ENCODE data around the gene HAP1. TPM values are rescaled to one million over a fixed set of nuclear protein-coding genes. Genes with fewer than 3 reads are reported as not detected.

HAP1 gene
- total RNA-seq, 1 donor from 2014 or later, result not detected

DNA sequence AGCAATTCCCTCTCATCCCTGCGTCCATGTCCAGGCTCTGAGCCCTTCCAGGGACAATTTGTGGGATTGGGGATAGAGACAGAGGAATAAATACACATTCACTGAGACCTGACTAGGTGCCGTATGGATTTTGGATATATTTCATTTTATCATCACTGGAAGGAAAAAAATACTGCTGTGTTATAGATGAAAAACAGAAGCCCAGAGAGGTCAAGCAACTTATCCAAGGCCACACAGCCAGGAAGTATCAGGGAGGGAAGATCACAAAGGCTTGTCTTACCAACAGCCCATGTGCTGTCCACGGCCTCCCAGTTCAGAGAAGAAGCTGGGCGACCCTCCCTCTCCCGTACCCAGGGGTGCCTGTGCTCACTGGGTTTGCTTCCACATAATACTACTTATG is 6.1 kb upstream of the HAP1 start:
- Histone ChIP-seq H3K27ac (ENCODE audit: low read depth, low read length) (no peak overlapping the region), H3K9me3 (ENCODE audit: control insufficient read depth in 3 of 3, low read length in 3 of 3) (no peaks in the 10 kb centered on the region), H3K27me3 (ENCODE audit: control insufficient read depth in 3 of 3, insufficient read depth in 3 of 3, low read length in 3 of 3) (peaks cover 22% of the 10 kb centered on the region in 3 donors), H3K9ac (ENCODE audit: low read depth in 1 of 3, low read length in 3 of 3) (no peak overlapping the region), H3K4me3 (ENCODE audit: low read length in 3 of 3) (no peak overlapping the region), H3K36me3 (ENCODE audit: control insufficient read depth in 3 of 3, insufficient read depth in 3 of 3, low read length in 3 of 3) (no peaks in the 10 kb centered on the region), H3K4me1 (ENCODE audit: control insufficient read depth in 3 of 3, insufficient read depth in 3 of 3, low read length in 3 of 3) (peaks cover 0 to 4% (median 0%) of the 10 kb centered on the region in 3 donors)

DNA sequence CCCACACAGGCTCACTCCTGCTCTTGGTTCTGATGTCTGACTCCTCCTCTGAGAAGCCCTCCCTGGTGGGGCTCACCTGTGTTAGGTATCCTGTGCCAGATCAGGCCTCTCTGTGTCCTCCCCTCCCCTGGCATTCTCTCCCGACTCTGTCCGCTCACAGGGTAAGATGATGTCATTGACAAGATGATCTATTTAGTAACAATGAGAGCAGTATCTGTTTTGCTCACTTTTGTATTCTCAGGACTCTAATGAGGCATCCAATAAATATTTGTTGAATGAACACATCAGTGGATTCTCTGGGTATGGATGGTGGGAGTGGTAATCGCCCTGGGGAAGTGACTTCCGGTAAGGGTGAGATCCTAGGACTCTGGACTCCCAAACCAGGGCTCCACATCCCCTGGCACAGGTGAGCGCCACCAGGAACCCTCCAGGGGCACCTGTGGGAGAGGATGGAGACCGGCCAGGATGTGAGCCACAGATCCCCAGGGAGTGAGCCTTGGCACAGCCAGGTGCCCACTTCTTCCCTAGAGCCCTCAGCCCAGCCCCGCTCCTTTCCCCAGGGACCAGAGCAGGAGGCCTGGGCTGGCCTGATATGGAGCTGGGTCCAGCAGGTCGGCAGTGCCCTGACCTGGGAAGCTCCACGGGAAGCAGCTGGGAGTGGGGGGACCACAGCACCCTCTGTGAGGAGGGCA is 5.4 kb upstream of the HAP1 start:
- Histone ChIP-seq H3K4me1 (ENCODE audit: control insufficient read depth in 3 of 3, insufficient read depth in 3 of 3, low read length in 3 of 3) (peaks cover 1 to 8% (median 4%) of the 10 kb centered on the region in 3 donors), H3K36me3 (ENCODE audit: control insufficient read depth in 3 of 3, insufficient read depth in 3 of 3, low read length in 3 of 3) (no peaks in the 10 kb centered on the region), H3K4me3 (ENCODE audit: low read length in 3 of 3) (no peak overlapping the region), H3K27ac (ENCODE audit: low read depth, low read length) (no peak overlapping the region), H3K9me3 (ENCODE audit: control insufficient read depth in 3 of 3, low read length in 3 of 3) (no peaks in the 10 kb centered on the region), H3K9ac (ENCODE audit: low read depth in 1 of 3, low read length in 3 of 3) (no peak overlapping the region), H3K27me3 (ENCODE audit: control insufficient read depth in 3 of 3, insufficient read depth in 3 of 3, low read length in 3 of 3) (peaks cover 29% of the 10 kb centered on the region in 3 donors)

DNA sequence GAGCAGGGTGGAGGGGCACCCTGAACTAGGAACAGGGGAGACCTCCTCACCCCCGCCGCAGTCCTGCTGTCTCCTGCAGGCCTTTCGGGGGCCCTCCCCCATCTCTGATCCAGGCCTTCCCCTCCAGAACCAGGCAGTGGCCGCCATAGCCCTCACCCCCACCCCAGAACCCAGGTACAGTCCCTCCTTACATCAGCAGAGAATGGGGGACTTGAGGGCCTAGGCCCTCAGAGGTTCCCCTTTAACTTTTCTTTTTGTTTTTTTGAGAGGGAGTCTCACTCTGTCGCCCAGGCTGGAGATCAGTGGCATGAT is 4.3 kb upstream of the HAP1 start:
- Histone ChIP-seq H3K27me3 (ENCODE audit: control insufficient read depth in 3 of 3, insufficient read depth in 3 of 3, low read length in 3 of 3) (peaks cover 39% of the 10 kb centered on the region in 3 donors), H3K9me3 (ENCODE audit: control insufficient read depth in 3 of 3, low read length in 3 of 3) (no peaks in the 10 kb centered on the region), H3K4me1 (ENCODE audit: control insufficient read depth in 3 of 3, insufficient read depth in 3 of 3, low read length in 3 of 3) (peaks cover 8 to 18% (median 12%) of the 10 kb centered on the region in 3 donors), H3K9ac (ENCODE audit: low read depth in 1 of 3, low read length in 3 of 3) (no peak overlapping the region), H3K27ac (ENCODE audit: low read depth, low read length) (no peak overlapping the region), H3K4me3 (ENCODE audit: low read length in 3 of 3) (no peak overlapping the region), H3K36me3 (ENCODE audit: control insufficient read depth in 3 of 3, insufficient read depth in 3 of 3, low read length in 3 of 3) (no peaks in the 10 kb centered on the region)

DNA sequence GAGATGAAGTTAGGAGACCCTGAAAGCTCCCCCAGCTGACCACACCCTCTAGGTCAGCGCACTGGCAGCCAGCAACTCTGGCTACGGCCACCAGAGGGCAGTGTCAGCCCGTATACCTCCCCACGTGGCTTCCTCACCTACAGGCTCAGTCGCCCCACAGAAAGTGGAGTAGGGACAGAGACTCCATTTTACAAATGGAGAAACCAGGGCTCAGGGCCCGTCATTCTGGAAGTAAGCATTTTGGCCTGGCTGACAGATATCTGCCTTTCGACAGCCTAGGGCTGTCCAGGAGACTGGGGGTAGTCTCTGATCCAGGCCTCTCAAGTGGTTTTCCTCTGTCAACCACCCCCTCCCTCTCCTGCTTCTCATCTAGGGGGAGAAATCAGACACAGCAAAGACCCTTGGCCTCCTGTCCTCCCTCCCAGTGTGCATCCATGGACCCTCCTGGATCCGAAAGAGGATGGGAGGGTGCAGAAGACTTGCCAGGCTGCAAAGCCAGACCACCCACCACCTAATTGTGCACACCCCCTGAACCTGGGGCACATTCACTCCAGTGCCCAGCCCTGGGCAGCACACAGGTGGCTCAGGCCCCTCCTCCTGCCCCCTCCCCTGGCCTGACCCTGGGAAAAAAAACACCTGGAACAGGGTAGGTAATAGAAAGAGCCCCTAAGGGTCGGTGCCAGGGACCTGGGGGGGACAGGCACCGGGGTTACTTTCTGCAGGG is 3.8 kb upstream of the HAP1 start:
- Histone ChIP-seq H3K27me3 (ENCODE audit: control insufficient read depth in 3 of 3, insufficient read depth in 3 of 3, low read length in 3 of 3) (peaks cover 41 to 43% (median 43%) of the 10 kb centered on the region in 3 donors), H3K4me1 (ENCODE audit: control insufficient read depth in 3 of 3, insufficient read depth in 3 of 3, low read length in 3 of 3) (peaks cover 8 to 18% (median 12%) of the 10 kb centered on the region in 3 donors), H3K27ac (ENCODE audit: low read depth, low read length) (no peak overlapping the region), H3K9me3 (ENCODE audit: control insufficient read depth in 3 of 3, low read length in 3 of 3) (no peaks in the 10 kb centered on the region), H3K4me3 (ENCODE audit: low read length in 3 of 3) (no peak overlapping the region), H3K9ac (ENCODE audit: low read depth in 1 of 3, low read length in 3 of 3) (no peak overlapping the region), H3K36me3 (ENCODE audit: control insufficient read depth in 3 of 3, insufficient read depth in 3 of 3, low read length in 3 of 3) (no peaks in the 10 kb centered on the region)

DNA sequence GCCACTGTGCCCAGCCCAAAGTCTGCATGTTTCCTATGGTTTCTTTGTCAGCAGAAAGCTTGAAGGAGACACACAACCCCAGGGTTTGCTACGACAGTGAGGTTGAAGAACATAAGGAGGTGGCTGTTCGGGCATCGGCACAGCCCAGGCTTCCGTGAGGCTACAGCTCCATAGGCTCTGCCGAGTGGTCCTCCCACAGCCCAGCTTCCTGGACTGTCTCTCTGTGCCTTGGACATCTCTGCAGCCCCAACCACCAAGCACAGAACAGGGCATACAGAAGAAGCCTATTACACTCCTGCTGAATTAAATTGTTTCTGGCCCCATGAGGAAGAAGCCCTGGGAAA is 3.2 kb upstream of the HAP1 start:
- Histone ChIP-seq H3K36me3 (ENCODE audit: control insufficient read depth in 3 of 3, insufficient read depth in 3 of 3, low read length in 3 of 3) (no peaks in the 10 kb centered on the region), H3K4me3 (ENCODE audit: low read length in 3 of 3) (no peak overlapping the region), H3K27ac (ENCODE audit: low read depth, low read length) (no peak overlapping the region), H3K4me1 (ENCODE audit: control insufficient read depth in 3 of 3, insufficient read depth in 3 of 3, low read length in 3 of 3) (peaks cover 8 to 18% (median 12%) of the 10 kb centered on the region in 3 donors), H3K9me3 (ENCODE audit: control insufficient read depth in 3 of 3, low read length in 3 of 3) (no peaks in the 10 kb centered on the region), H3K9ac (ENCODE audit: low read depth in 1 of 3, low read length in 3 of 3) (no peak overlapping the region), H3K27me3 (ENCODE audit: control insufficient read depth in 3 of 3, insufficient read depth in 3 of 3, low read length in 3 of 3) (peaks cover 42 to 45% (median 44%) of the 10 kb centered on the region in 3 donors)

DNA sequence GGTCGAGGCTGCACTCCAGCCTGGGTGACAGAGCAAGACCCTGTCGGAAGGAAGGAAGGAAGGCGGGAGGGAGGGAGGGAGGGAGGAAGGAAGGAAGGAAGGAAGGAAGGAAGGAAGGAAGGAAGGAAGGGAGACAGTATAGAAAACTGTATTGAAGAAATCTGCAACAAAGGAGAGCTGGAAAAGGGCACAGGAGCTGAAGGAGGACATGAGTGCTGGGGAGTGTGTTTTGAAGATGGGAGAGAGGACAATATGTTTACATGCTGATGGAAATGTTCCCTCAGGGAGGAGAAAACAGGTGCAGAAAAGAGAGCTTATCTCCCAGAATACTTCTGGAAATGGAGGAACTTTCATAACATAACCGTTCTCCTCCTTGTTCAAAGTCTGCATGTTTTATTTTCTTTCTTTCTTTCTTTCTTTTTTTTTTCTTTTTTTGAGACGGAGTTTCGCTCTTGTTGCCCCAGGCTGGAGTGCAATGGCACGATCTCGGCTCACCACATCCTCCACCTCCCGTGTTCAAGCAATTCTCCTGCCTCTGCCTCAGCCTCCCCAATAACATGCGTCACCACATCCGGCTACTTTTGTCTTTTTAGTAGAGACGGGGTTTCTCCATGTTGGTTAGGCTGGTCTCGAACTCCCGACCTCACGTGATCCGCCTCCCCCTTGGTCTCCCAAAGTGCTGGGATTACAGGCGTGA is 2.7 kb upstream of the HAP1 start:
- H3K36me3 ChIP-seq (ENCODE audit: control insufficient read depth in 3 of 3, insufficient read depth in 3 of 3, low read length in 3 of 3), result no peaks in the 10 kb centered on the region
- no peak overlapping the region for H3K4me3 ChIP-seq (ENCODE audit: low read length in 3 of 3)
- peaks cover 47 to 50% (median 49%) of the 10 kb centered on the region in 3 donors for H3K27me3 ChIP-seq (ENCODE audit: control insufficient read depth in 3 of 3, insufficient read depth in 3 of 3, low read length in 3 of 3)
- no peak overlapping the region for H3K27ac ChIP-seq (ENCODE audit: low read depth, low read length)
- no peak overlapping the region for H3K9ac ChIP-seq (ENCODE audit: low read depth in 1 of 3, low read length in 3 of 3)
- peaks cover 8 to 18% (median 12%) of the 10 kb centered on the region in 3 donors for H3K4me1 ChIP-seq (ENCODE audit: control insufficient read depth in 3 of 3, insufficient read depth in 3 of 3, low read length in 3 of 3)
- H3K9me3 ChIP-seq (ENCODE audit: control insufficient read depth in 3 of 3, low read length in 3 of 3), result no peaks in the 10 kb centered on the region

DNA sequence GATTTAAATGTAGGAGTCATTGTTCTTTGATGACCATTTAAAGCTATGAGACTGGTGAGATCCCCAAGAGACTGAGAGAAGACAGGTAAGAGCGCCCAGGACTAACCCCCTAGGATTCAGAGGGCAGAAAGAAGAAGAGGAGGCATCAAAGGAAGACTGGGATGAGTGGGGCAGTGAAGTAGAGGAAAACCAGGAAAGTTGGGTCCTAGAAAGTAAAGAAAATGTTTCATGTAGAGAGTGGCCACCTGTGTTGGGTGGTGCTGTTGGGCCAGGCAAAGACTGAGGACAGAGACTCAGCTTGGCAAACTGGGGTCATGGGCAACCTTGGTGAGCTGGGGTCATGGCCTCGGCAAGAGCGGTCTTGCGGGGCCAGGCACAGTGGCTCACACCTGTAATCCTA is 1.3 kb upstream of the HAP1 start:
- H3K27ac ChIP-seq (ENCODE audit: low read depth, low read length), result no peak overlapping the region

DNA sequence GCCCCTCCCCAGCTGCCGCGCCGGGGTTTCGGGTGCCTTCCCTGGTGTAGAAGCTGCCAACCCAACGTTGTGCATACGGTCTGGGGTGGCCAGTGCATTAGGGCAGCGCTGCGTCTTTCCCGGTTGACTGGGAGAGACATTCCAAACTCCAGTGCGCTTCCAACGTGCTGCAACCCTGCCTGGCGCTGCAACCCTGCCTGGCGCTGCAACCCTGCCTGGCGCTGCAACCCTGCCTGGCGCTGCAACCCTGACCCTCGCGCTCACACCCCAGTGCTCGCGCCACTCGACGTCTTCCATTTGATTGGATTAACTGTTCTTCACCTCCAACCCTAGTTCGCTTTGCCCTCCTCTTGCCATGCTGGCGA is 488 bp upstream of the HAP1 start:
- peak overlapping the region in 2 of 3 donors; percentile 53 to 63 for H3K4me3 ChIP-seq (ENCODE audit: low read length in 3 of 3)
- peaks cover 8 to 18% (median 12%) of the 10 kb centered on the region in 3 donors for H3K4me1 ChIP-seq (ENCODE audit: control insufficient read depth in 3 of 3, insufficient read depth in 3 of 3, low read length in 3 of 3)
- no peaks in the 10 kb centered on the region for H3K36me3 ChIP-seq (ENCODE audit: control insufficient read depth in 3 of 3, insufficient read depth in 3 of 3, low read length in 3 of 3)
- H3K9ac ChIP-seq (ENCODE audit: low read depth in 1 of 3, low read length in 3 of 3), result peak overlapping the region in 1 of 3 donors; percentile 33
- H3K27ac ChIP-seq (ENCODE audit: low read depth, low read length), result no peak overlapping the region
- H3K27me3 ChIP-seq (ENCODE audit: control insufficient read depth in 3 of 3, insufficient read depth in 3 of 3, low read length in 3 of 3), result peaks cover 57 to 70% (median 58%) of the 10 kb centered on the region in 3 donors
- no peaks in the 10 kb centered on the region for H3K9me3 ChIP-seq (ENCODE audit: control insufficient read depth in 3 of 3, low read length in 3 of 3)

More for the DNA sequence above, 1.3 kb upstream of the HAP1 start:
- Histone ChIP-seq H3K36me3 (ENCODE audit: control insufficient read depth in 3 of 3, insufficient read depth in 3 of 3, low read length in 3 of 3) (no peaks in the 10 kb centered on the region), H3K9ac (ENCODE audit: low read depth in 1 of 3, low read length in 3 of 3) (no peak overlapping the region), H3K4me1 (ENCODE audit: control insufficient read depth in 3 of 3, insufficient read depth in 3 of 3, low read length in 3 of 3) (peaks cover 8 to 18% (median 12%) of the 10 kb centered on the region in 3 donors), H3K4me3 (ENCODE audit: low read length in 3 of 3) (no peak overlapping the region), H3K9me3 (ENCODE audit: control insufficient read depth in 3 of 3, low read length in 3 of 3) (no peaks in the 10 kb centered on the region), H3K27me3 (ENCODE audit: control insufficient read depth in 3 of 3, insufficient read depth in 3 of 3, low read length in 3 of 3) (peaks cover 53 to 63% (median 58%) of the 10 kb centered on the region in 3 donors)

DNA sequence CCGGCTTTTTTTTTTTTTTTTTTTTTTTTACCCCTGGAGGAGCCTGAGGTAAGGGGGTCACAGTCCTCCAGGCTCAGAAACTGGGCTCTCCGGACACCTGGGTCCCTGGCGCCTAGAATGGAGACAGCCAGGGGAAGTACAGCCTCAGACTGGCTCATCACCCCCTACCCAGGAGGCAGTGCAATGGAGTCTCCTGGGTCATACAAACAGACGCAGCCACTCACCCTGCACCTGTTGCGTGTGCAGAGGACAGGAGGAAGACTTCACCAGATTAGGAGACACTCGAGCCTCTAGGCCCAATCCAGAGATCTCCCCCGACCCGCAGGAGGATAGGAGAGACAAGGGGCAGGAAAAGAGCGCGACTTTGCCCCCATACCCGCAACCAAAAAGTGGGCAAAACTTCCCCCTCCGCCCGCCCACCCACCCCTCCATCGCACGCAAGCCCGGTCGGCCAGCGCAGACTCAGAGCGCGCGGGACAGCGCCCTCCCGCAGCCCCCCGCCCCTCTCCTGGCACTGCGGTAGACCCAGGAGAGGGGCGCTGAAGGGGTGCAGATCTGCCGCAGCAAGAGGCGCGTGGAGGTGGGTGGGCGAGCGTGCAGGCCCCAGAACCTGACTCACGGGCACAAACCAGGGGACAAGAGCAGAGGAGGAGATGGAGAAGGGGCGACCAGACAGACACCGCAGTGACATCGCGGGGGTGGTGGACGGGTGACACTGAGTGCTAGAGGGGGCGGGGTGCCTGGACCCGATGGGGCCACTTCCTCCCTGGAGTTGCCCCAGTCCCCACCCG is 900 bp downstream of the HAP1 start:
- H3K9ac ChIP-seq (ENCODE audit: low read depth in 1 of 3, low read length in 3 of 3), result no peak overlapping the region
- no peaks in the 10 kb centered on the region for H3K9me3 ChIP-seq (ENCODE audit: control insufficient read depth in 3 of 3, low read length in 3 of 3)
- H3K27ac ChIP-seq (ENCODE audit: low read depth, low read length), result no peak overlapping the region
- H3K27me3 ChIP-seq (ENCODE audit: control insufficient read depth in 3 of 3, insufficient read depth in 3 of 3, low read length in 3 of 3), result peaks cover 57 to 72% (median 58%) of the 10 kb centered on the region in 3 donors
- peaks cover 8 to 18% (median 12%) of the 10 kb centered on the region in 3 donors for H3K4me1 ChIP-seq (ENCODE audit: control insufficient read depth in 3 of 3, insufficient read depth in 3 of 3, low read length in 3 of 3)
- H3K36me3 ChIP-seq (ENCODE audit: control insufficient read depth in 3 of 3, insufficient read depth in 3 of 3, low read length in 3 of 3), result no peaks in the 10 kb centered on the region
- H3K4me3 ChIP-seq (ENCODE audit: low read length in 3 of 3), result peak overlapping the region in 1 of 3 donors; percentile 23

Data from skeletal muscle tissue (tissue), 4 donors.